GM12878 (cell line): ENCODE results near the gene DBN1. TPM values are rescaled to one million over a fixed set of nuclear protein-coding genes. Genes with fewer than 3 reads are reported as not detected.

ENCODE experiments used
- ATAC-seq: fragments of 200-7000 bp; cut with Tn5 transposase; 3 replicates; pipeline ENCODE4 v1.9.1; 2020; ENCODE audit warnings: mild to moderate bottlenecking, moderate library complexity
- BruUV-seq: library from RNA; stranded (reverse); fragments of 400-500 nt; replicated peaks from 2 replicates; lab custom pipeline; 2021; lab: Mats Ljungman, UMichigan
- CTCF ChIA-PET: fragments of 300-600 bp; sonication (Branson Sonifier 250); formaldehyde crosslinking; extraction: SDS; loops from one replicate; lab custom pipeline; 2021; ENCODE audit warnings: inconsistent platforms; lab: Yijun Ruan, JAX
- POLR2A ChIA-PET: fragments of 350-600 bp; formaldehyde crosslinking; extraction: SDS; loops from one replicate; lab custom pipeline; 2021; ENCODE audit warnings: inconsistent platforms; lab: Charles Lee
- RAD21 ChIA-PET: fragments of 300-600 bp; sonication (Branson Sonifier 250); formaldehyde crosslinking; loops from one replicate; lab custom pipeline; 2023; ENCODE audit warnings: antibody characterized with exemption; ENCODE audit not compliant: unreplicated experiment; lab: Charles Lee
- SMC1A ChIA-PET: fragments of 300-600 bp; sonication (Branson Sonifier 250); formaldehyde crosslinking; loops from one replicate; lab custom pipeline; 2023; ENCODE audit not compliant: unreplicated experiment, uncharacterized antibody; lab: Charles Lee
- DNase-seq: peaks from one replicate; pipeline ENCODE4 v3.0.0-alpha.2; 2011; ENCODE audit warnings: low read depth, low spot score
- FAIRE-seq: peaks from 3 replicates; lab custom pipeline; 2011; peaks lifted over from hg19 to GRCh38; lab: Jason Lieb, UNC
- H2AFZ ChIP-seq: 2 replicates; pipeline ENCODE4 v1.6.0; 2011; ENCODE audit warnings: low read depth, low read length, control low read depth; ENCODE audit not compliant: control insufficient read depth
- H3K27ac ChIP-seq: 2 replicates; pipeline ENCODE4 v1.5.1; 2011; ENCODE audit warnings: control low read depth; ENCODE audit not compliant: control insufficient read depth, insufficient read depth
- H3K27me3 ChIP-seq, 2 experiments: replicated peaks in 1 of 2; 2 replicates each; pipeline versions ENCODE4 v1.6.0 to v1.6.1; 2011; ENCODE audit warnings: low read length in 1 of 2; ENCODE audit not compliant: control insufficient read depth in 2 of 2, insufficient read depth in 2 of 2
- H3K36me3 ChIP-seq, 2 experiments: 2 replicates each; pipeline ENCODE4 v1.5.1; 2011; ENCODE audit warnings: low read length in 1 of 2; ENCODE audit not compliant: control insufficient read depth in 2 of 2, insufficient read depth in 2 of 2
- H3K4me1 ChIP-seq: 2 replicates; pipeline ENCODE4 v1.6.1; 2011; ENCODE audit warnings: mild to moderate bottlenecking, low read length, moderate library complexity, mixed read lengths; ENCODE audit not compliant: control insufficient read depth, insufficient read depth
- H3K4me2 ChIP-seq: 2 replicates; pipeline ENCODE4 v1.6.0; 2011; ENCODE audit warnings: control low read depth; ENCODE audit not compliant: control insufficient read depth, insufficient read depth
- H3K4me3 ChIP-seq: fragments of 200-600 bp; sonication (generic); 2 replicates; pipeline ENCODE4 v1.5.1; 2016
- H3K79me2 ChIP-seq: 2 replicates; pipeline ENCODE4 v1.6.0; 2011; ENCODE audit warnings: low read length; ENCODE audit not compliant: control insufficient read depth, insufficient read depth
- H3K9ac ChIP-seq: 2 replicates; pipeline ENCODE4 v1.8.0; 2011; ENCODE audit warnings: low read length, control low read depth, mixed read lengths; ENCODE audit not compliant: control insufficient read depth, insufficient read depth
- H3K9me3 ChIP-seq: replicated peaks from 3 replicates; pipeline ENCODE4 v1.5.1; 2011; ENCODE audit warnings: mild to moderate bottlenecking, low read length; ENCODE audit not compliant: control insufficient read depth, insufficient read depth
- H4K20me1 ChIP-seq: 2 replicates; pipeline ENCODE4 v1.6.0; 2011; ENCODE audit not compliant: control insufficient read depth, insufficient read depth
- BACH1 ChIP-seq: fragments of 450-650 bp; IDR thresholded peaks from 2 replicates; pipeline ENCODE4 v1.6.1; 2017; ENCODE audit warnings: mild to moderate bottlenecking, borderline replicate concordance
- CBFB ChIP-seq: IDR thresholded peaks from 2 replicates; pipeline ENCODE4 v1.6.1; 2016; ENCODE audit warnings: antibody characterized with exemption, low read depth
- E2F4 ChIP-seq: IDR thresholded peaks from 2 replicates; pipeline ENCODE4 v1.6.1; 2012; ENCODE audit warnings: low read depth, low read length, improper control_type of control experiment
- EED ChIP-seq: sonication (generic); IDR thresholded peaks from 2 replicates; pipeline ENCODE4 v1.6.1; 2016; ENCODE audit warnings: antibody characterized with exemption, low read depth
- EGR1 ChIP-seq, 2 experiments: IDR thresholded peaks; 1 replicate in 1 of 2; 2 replicates in 1 of 2; pipeline ENCODE4 v1.6.1; 2011 to 2012; ENCODE audit warnings: low read depth in 2 of 2, low read length in 2 of 2, borderline replicate concordance in 1 of 2, mild to moderate bottlenecking in 1 of 2, moderate library complexity in 1 of 2
- FOXK2 ChIP-seq: fragments of 450-650 bp; IDR thresholded peaks from 2 replicates; pipeline ENCODE4 v1.6.1; 2017; ENCODE audit warnings: mild to moderate bottlenecking, moderate library complexity
- HDAC6 ChIP-seq: fragments of 200-600 bp; sonication (generic); IDR thresholded peaks from one replicate; pipeline ENCODE4 v1.8.0; 2017; ENCODE audit warnings: antibody characterized with exemption; ENCODE audit not compliant: unreplicated experiment
- JUNB ChIP-seq: IDR thresholded peaks from 2 replicates; pipeline ENCODE4 v1.6.1; 2016; ENCODE audit warnings: antibody characterized with exemption, mild to moderate bottlenecking
- JUND ChIP-seq: IDR thresholded peaks from 2 replicates; pipeline ENCODE4 v1.6.1; 2012; ENCODE audit warnings: low read depth, mild to moderate bottlenecking, low read length, improper control_type of control experiment, moderate library complexity
- KLF5 ChIP-seq: fragments of 450-650 bp; IDR thresholded peaks from 2 replicates; pipeline ENCODE4 v1.6.1; 2014; ENCODE audit warnings: mild to moderate bottlenecking; ENCODE audit not compliant: partially characterized antibody
- MLLT1 ChIP-seq: fragments of 450-650 bp; IDR thresholded peaks from 2 replicates; pipeline ENCODE4 v1.6.1; 2016; ENCODE audit warnings: mild to moderate bottlenecking
- MXI1 ChIP-seq: fragments of 150-350 bp; IDR thresholded peaks from 2 replicates; pipeline ENCODE4 v1.6.1; 2011; ENCODE audit warnings: low read depth, mild to moderate bottlenecking, inconsistent platforms, low read length, improper control_type of control experiment
- PAX5 ChIP-seq: IDR thresholded peaks from 2 replicates; pipeline ENCODE4 v1.6.1; 2011; ENCODE audit warnings: low read depth, low read length, borderline replicate concordance
- POLR2AphosphoS5 ChIP-seq: IDR thresholded peaks from 2 replicates; pipeline ENCODE4 v1.6.1; 2011; ENCODE audit warnings: mild to moderate bottlenecking, low read length, inconsistent platforms
- SPI1 ChIP-seq: IDR thresholded peaks from 2 replicates; pipeline ENCODE4 v1.6.1; 2011; ENCODE audit warnings: low read depth, mild to moderate bottlenecking, low read length, moderate library complexity, borderline replicate concordance; ENCODE audit not compliant: insufficient read depth
- ZBTB33 ChIP-seq: fragments of 450-650 bp; IDR thresholded peaks from 2 replicates; pipeline ENCODE4 v1.6.1; 2017; ENCODE audit warnings: mild to moderate bottlenecking
- WGBS: methylation state at CpG from one replicate; pipeline ENCODE4 v1.1.6; 2016; ENCODE audit warnings: low lambda C conversion rate; ENCODE audit not compliant: insufficient replicate concordance, insufficient coverage; ENCODE audit errors: missing lambda C conversion rate; 5-methylcytosine and 5-hydroxymethylcytosine counted together
- in situ Hi-C: fragments of 300-500 bp; cut with MboI; formaldehyde crosslinking; loops from 9 replicates; pipeline ENCODE4 v1.14.3; 2018; ENCODE audit warnings: mixed read lengths
- intact Hi-C: fragments of 100-400 bp; cut with micrococcal nuclease; formaldehyde crosslinking; loops from one replicate; pipeline ENCODE4 v1.14.2; 2022; ENCODE audit not compliant: unreplicated experiment
- polyA plus RNA-seq, 11 experiments: library from polyadenylated mRNA; depleted of rRNA in 4 of 11; unstranded in 6 of 11; stranded (reverse) in 5 of 11; fragments of >200 nt; fragmentation: Nextera tagmentation in 4 of 11; fragmentation: Illumina TruSeq in 1 of 11; extraction: Ambion mirVana in 4 of 11; extraction: Trizol in 1 of 11; gene quantifications; 1 replicate in 1 of 11; 2 replicates in 10 of 11; pipeline versions ENCODE4 v1.2.1 to v1.2.3, GENCODE V29; 2011 to 2016; ENCODE audit warnings: inconsistent platforms in 2 of 11, missing spikeins in 2 of 11, low read depth in 1 of 11
- total RNA-seq, 4 experiments: library from RNA; depleted of rRNA in 3 of 4; stranded (reverse); fragments of >200 nt in 3 of 4; fragmentation: Illumina TruSeq in 1 of 4; extraction: Trizol in 1 of 4; gene quantifications; 2 replicates each; pipeline versions ENCODE4 v1.2.1 to v1.2.3, GENCODE V29; 2013 to 2021

The DBN1 gene
- total and polyA plus RNA-seq, 10 of the 15 experiments (the other 5 are each of a cell fraction or from before 2014, with no cell fraction given): 0.18 to 81.0 (median 27.9) TPM

- TF ChIP-seq ZBTB33 (no peak), JUND (no peak)
- TF ChIP-seq, all 136 proteins: peak for 0
Measured at GRCh38 chr5:177435847-177436536, 37.4 kb downstream of the DBN1 start (continued).

GRCh38 chr5:177434942-177435738 is 38.3 kb downstream of the DBN1 start:
- Histone ChIP-seq H3K27ac (no peak overlapping the region), H3K9ac (no peak overlapping the region), H3K79me2 (peaks cover 23% of the 10 kb centered on the region), H3K4me1 (peaks cover 27% of the 10 kb centered on the region), H3K36me3 (peaks cover 46 to 52% of the 10 kb centered on the region in 2 experiments), H3K27me3 (no peaks in the 10 kb centered on the region), H2AFZ (no peak overlapping the region), H3K4me2 (no peak overlapping the region), H3K4me3 (no peak overlapping the region), H4K20me1 (no peaks in the 10 kb centered on the region), H3K9me3 (no peaks in the 10 kb centered on the region)
- in situ Hi-C loops (no loop called here), intact Hi-C loops (no loop called here)
- no peak for TF ChIP-seq EGR1 (IDR thresholded peaks at IDR 0.05; ENCODE audit: borderline replicate concordance in 1 of 2, low read depth in 2 of 2, low read length in 2 of 2)
- TF ChIP-seq MLLT1: no peak
- no peak for TF ChIP-seq SPI1
- no peak for TF ChIP-seq EED
- TF ChIP-seq KLF5: no peak
- TF ChIP-seq POLR2AphosphoS5: no peak; the same call in 1 of the 2 replicates
- TF ChIP-seq FOXK2: no peak
- TF ChIP-seq JUNB: no peak
- TF ChIP-seq HDAC6: no peak
- no peak for TF ChIP-seq CBFB
- no peak for TF ChIP-seq E2F4
- TF ChIP-seq BACH1: no peak
- no peak for TF ChIP-seq MXI1
- TF ChIP-seq PAX5: no peak
- ATAC-seq (no peak), FAIRE-seq (no peak), DNase-seq (no peak)
- BruUV-seq: no TSS peak
- ChIA-PET SMC1A (interaction anchor here (7.2 kb wide), 1 partner anchor 8 kb away, joined by 73 read pairs; the partner anchor contains the start of gene PRR7), POLR2A (interaction anchor here (13.4 kb wide), 1 partner anchor 14 kb away, joined by 358 read pairs; the partner anchor contains the start of gene PRR7), CTCF (no interaction called here), RAD21 (no interaction called here)
- WGBS: 89% methylated on average over 17 of the region's 20 CpGs
